Bronchus fibroblast of lung (primary cell): ENCODE results near the gene APOBEC3A. TPM values are rescaled to one million over a fixed set of nuclear protein-coding genes. Genes with fewer than 3 reads are reported as not detected.

Experiments used
- total RNA-seq: library from RNA; depleted of rRNA; stranded (reverse); fragments of >200 nt; gene quantifications from 2 replicates; pipeline ENCODE4 v1.2.3, GENCODE V29; 2015

The APOBEC3A gene
- not detected in 2 replicates for total RNA-seq

GRCh38 chr22:38957046-38957770, at the start of gene APOBEC3A:
Gene APOBEC3A (plus strand): TSS chr22:38957609. CDS start chr22:38957692, 83 bp downstream.

DNA sequence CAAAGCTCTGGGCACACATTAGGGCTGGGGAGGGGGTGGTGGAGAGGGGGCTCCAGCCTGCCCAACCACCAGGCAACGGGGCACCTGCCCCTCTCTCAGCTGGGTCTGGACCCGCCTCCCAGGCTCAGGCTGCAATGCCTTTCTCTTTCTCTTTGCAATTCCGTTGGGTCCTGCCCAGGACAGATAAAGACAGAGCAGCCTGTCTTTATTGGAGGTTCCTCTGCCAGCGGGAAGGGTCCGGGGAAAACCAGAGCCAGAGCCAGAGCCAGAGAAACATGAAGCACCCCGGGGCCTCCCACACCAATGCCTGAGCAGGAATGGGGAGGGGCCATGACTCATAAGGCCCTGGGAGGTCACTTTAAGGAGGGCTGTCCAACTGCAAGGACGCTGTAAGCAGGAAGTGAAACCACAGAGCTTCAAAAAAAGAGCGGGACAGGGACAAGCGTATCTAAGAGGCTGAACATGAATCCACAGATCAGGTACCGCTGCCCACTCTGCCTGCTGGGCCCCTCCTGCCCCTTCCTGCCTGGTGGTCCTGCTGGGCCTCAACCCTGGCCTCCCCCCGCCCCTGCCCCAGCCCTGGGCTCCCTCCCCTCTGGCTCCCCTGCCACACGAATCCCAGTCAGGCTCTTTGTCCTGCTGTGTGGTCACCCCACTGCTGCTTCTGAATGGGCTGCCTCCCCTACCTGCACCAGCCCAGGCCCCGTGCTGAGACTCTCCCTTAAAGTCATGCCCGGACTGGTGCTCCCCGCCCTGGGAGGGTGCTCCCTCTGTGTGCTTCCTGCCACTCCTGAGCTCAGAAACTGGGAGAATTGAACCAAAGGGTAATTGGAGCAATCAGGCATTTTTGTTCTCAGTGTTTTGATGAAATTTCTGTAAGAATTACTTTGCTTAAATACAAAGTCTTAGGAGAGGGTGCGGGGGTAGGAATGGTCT, 24.9 kb downstream of the APOBEC3A start, which contains the start of gene APOBEC3B:
APOBEC3B (plus strand) TSS at position 356 of the 936 bp plus-strand sequence; CDS start at position 463, 107 bp downstream.

Other genes with a start within 250 kb of the APOBEC3A start
- gene SUN2, start 201.6 kb upstream of the APOBEC3A start, total RNA-seq: 93.1 and 94.7 TPM in 2 replicates
- gene DNAL4, start 163.5 kb upstream of the APOBEC3A start, total RNA-seq: 15.3 and 20.1 TPM in 2 replicates
- gene NPTXR, start 113.6 kb upstream of the APOBEC3A start, total RNA-seq: 0.59 and 0.84 TPM in 2 replicates
- gene CBX6, start 85.4 kb upstream of the APOBEC3A start, total RNA-seq: 40.7 and 43.2 TPM in 2 replicates
- gene APOBEC3B, start 24.7 kb downstream of the APOBEC3A start, total RNA-seq: 23.4 and 31.2 TPM in 2 replicates
- gene APOBEC3C, start 56.6 kb downstream of the APOBEC3A start, total RNA-seq: 22.4 and 24.5 TPM in 2 replicates
- gene APOBEC3D, start 63.5 kb downstream of the APOBEC3A start, total RNA-seq: 0.50 and 1.2 TPM in 2 replicates
- gene APOBEC3F, start 83.3 kb downstream of the APOBEC3A start, total RNA-seq: 5.1 and 7.4 TPM in 2 replicates
- 7.2 and 7.7 TPM in 2 replicates for gene APOBEC3G, start 119.7 kb downstream of the APOBEC3A start, total RNA-seq
- gene APOBEC3H, start 139.6 kb downstream of the APOBEC3A start, total RNA-seq: 0.30 TPM in 1 of 2 replicates, not detected in the other
- gene CBX7, start 195.1 kb downstream of the APOBEC3A start, total RNA-seq: 1.5 and 1.8 TPM in 2 replicates